H9 (cell line): ENCODE data around the gene FNIP1. TPM values are rescaled to one million over a fixed set of nuclear protein-coding genes. Genes with fewer than 3 reads are reported as not detected.

Experiments used
- DNase-seq: peaks from one replicate; pipeline ENCODE4 v3.0.0-alpha.2; 2017
- H2AFZ ChIP-seq: one replicate; pipeline ENCODE4 v1.6.1; 2013; ENCODE audit warnings: mild to moderate bottlenecking, low read length, control low read depth, moderate library complexity
- H2AK5ac ChIP-seq: 2 replicates; pipeline ENCODE4 v1.6.1; 2013; ENCODE audit warnings: low read length, control low read depth, mixed read lengths; ENCODE audit not compliant: insufficient read length
- H2BK120ac ChIP-seq: one replicate; pipeline ENCODE4 v1.6.1; 2013; ENCODE audit warnings: low read depth, mild to moderate bottlenecking, low read length, control low read depth, inconsistent platforms; ENCODE audit not compliant: poor library complexity, severe bottlenecking
- H2BK12ac ChIP-seq: 2 replicates; pipeline ENCODE4 v1.6.1; 2013; ENCODE audit warnings: low read length, control low read depth, mixed read lengths, low read depth; ENCODE audit not compliant: insufficient read length
- H2BK15ac ChIP-seq: 2 replicates; pipeline ENCODE4 v1.6.1; 2013; ENCODE audit warnings: low read depth, low read length, control low read depth
- H2BK20ac ChIP-seq: one replicate; pipeline ENCODE4 v1.6.1; 2013; ENCODE audit warnings: low read depth, mild to moderate bottlenecking, low read length, control low read depth, inconsistent platforms; ENCODE audit not compliant: poor library complexity, severe bottlenecking
- H2BK5ac ChIP-seq: 2 replicates; pipeline ENCODE4 v1.6.1; 2013; ENCODE audit warnings: low read length, control low read depth, mixed read lengths; ENCODE audit not compliant: insufficient read length
- H3K14ac ChIP-seq: 2 replicates; pipeline ENCODE4 v1.6.1; 2013; ENCODE audit warnings: low read length, control low read depth; ENCODE audit not compliant: insufficient read depth
- H3K18ac ChIP-seq: 2 replicates; pipeline ENCODE4 v1.6.1; 2013; ENCODE audit warnings: low read depth, mild to moderate bottlenecking, mixed read lengths, low read length, control low read depth; ENCODE audit not compliant: insufficient read length
- H3K23ac ChIP-seq: 2 replicates; pipeline ENCODE4 v1.6.1; 2013; ENCODE audit warnings: low read length, control low read depth, mixed read lengths, low read depth; ENCODE audit not compliant: insufficient read length
- H3K23me2 ChIP-seq: 2 replicates; pipeline ENCODE4 v1.6.1; 2013; ENCODE audit warnings: low read depth, mild to moderate bottlenecking, mixed read lengths, low read length, control low read depth; ENCODE audit not compliant: insufficient read length, poor library complexity, severe bottlenecking
- H3K27ac ChIP-seq: 2 replicates; pipeline ENCODE4 v1.5.1; 2013; ENCODE audit warnings: low read length, control low read depth, mixed read lengths, low read depth; ENCODE audit not compliant: insufficient read length
- H3K27me3 ChIP-seq: 2 replicates; pipeline ENCODE4 v1.6.1; 2013; ENCODE audit warnings: low read length, control low read depth, inconsistent platforms; ENCODE audit not compliant: insufficient read depth
- H3K4ac ChIP-seq: 2 replicates; pipeline ENCODE4 v1.6.1; 2013; ENCODE audit warnings: low read depth, mild to moderate bottlenecking, control low read depth, inconsistent platforms, low read length, moderate library complexity
- H3K4me1 ChIP-seq: 2 replicates; pipeline ENCODE4 v1.6.1; 2013; ENCODE audit warnings: low read length, control low read depth, inconsistent platforms; ENCODE audit not compliant: insufficient read depth
- H3K4me2 ChIP-seq: 2 replicates; pipeline ENCODE4 v1.6.1; 2013; ENCODE audit warnings: low read length, control low read depth, mixed read lengths; ENCODE audit not compliant: insufficient read length, insufficient read depth
- H3K56ac ChIP-seq: 2 replicates; pipeline ENCODE4 v1.6.1; 2013; ENCODE audit warnings: low read depth, mild to moderate bottlenecking, mixed read lengths, low read length, control low read depth; ENCODE audit not compliant: insufficient read length
- H3K79me1 ChIP-seq: 2 replicates; pipeline ENCODE4 v1.6.1; 2013; ENCODE audit warnings: low read depth, mild to moderate bottlenecking, moderate library complexity, low read length, control low read depth, inconsistent platforms; ENCODE audit not compliant: insufficient read depth, poor library complexity, severe bottlenecking
- H3K79me2 ChIP-seq: 2 replicates; pipeline ENCODE4 v1.6.1; 2013; ENCODE audit warnings: low read length, control low read depth, inconsistent platforms; ENCODE audit not compliant: insufficient read depth
- H3K9ac ChIP-seq: 2 replicates; pipeline ENCODE4 v1.6.1; 2013; ENCODE audit warnings: low read length, control low read depth, mixed read lengths; ENCODE audit not compliant: insufficient read length; ENCODE audit errors: extremely low read depth
- H3K9me3 ChIP-seq: one replicate; pipeline ENCODE4 v1.6.1; 2013; ENCODE audit warnings: low read depth, low read length, inconsistent platforms; ENCODE audit not compliant: control insufficient read depth
- H3T11ph ChIP-seq: one replicate; pipeline ENCODE4 v1.6.1; 2013; ENCODE audit warnings: mild to moderate bottlenecking, low read length, control low read depth, inconsistent platforms
- H4K20me1 ChIP-seq: one replicate; pipeline ENCODE4 v1.6.1; 2013; ENCODE audit not compliant: control insufficient read depth, insufficient read length, insufficient read depth
- H4K5ac ChIP-seq: 2 replicates; pipeline ENCODE4 v1.6.1; 2013; ENCODE audit warnings: low read depth, mild to moderate bottlenecking, mixed read lengths, low read length, control low read depth; ENCODE audit not compliant: insufficient read length
- H4K8ac ChIP-seq: replicated peaks from 2 replicates; pipeline ENCODE4 v1.6.1; 2013; ENCODE audit warnings: low read length, control low read depth, mixed read lengths, low read depth; ENCODE audit not compliant: insufficient read length
- H4K91ac ChIP-seq: 2 replicates; pipeline ENCODE4 v1.6.1; 2013; ENCODE audit warnings: low read depth, mild to moderate bottlenecking, moderate library complexity, mixed read lengths, low read length, control low read depth; ENCODE audit not compliant: insufficient read length
- H3K27ac Mint-ChIP-seq, 3 experiments: 2 replicates in 2 of 3; 3 replicates in 1 of 3; pipeline ENCODE4 v1.8.0; 2020 to 2021; ENCODE audit warnings: mixed read lengths in 3 of 3, mild to moderate bottlenecking in 1 of 3, moderate library complexity in 1 of 3
- H3K27me3 Mint-ChIP-seq: 2 replicates; pipeline ENCODE4 v1.8.0; 2021; ENCODE audit warnings: low read depth, mild to moderate bottlenecking, moderate library complexity, mixed read lengths
- H3K36me3 Mint-ChIP-seq, 3 experiments: 2 replicates in 2 of 3; 3 replicates in 1 of 3; pipeline ENCODE4 v1.8.0; 2020 to 2021; ENCODE audit warnings: low read depth in 3 of 3, mixed read lengths in 3 of 3; ENCODE audit not compliant: insufficient read depth in 1 of 3
- H3K4me1 Mint-ChIP-seq, 2 experiments: 2 replicates each; pipeline ENCODE4 v1.8.0; 2020; ENCODE audit warnings: mixed read lengths in 2 of 2
- H3K4me3 Mint-ChIP-seq, 2 experiments: 2 replicates in 1 of 2; 3 replicates in 1 of 2; pipeline ENCODE4 v1.8.0; 2020 to 2021; ENCODE audit warnings: mild to moderate bottlenecking in 2 of 2, mixed read lengths in 2 of 2, moderate library complexity in 1 of 2
- H3K9me3 Mint-ChIP-seq, 2 experiments: 2 replicates in 1 of 2; 3 replicates in 1 of 2; pipeline ENCODE4 v1.8.0; 2020; ENCODE audit warnings: mild to moderate bottlenecking in 2 of 2, mixed read lengths in 2 of 2, moderate library complexity in 1 of 2
- CTCF ChIP-seq: fragments of 200-600 bp; sonication (generic); conservative IDR thresholded peaks from 3 replicates; pipeline ENCODE4 v1.8.0; 2021; ENCODE audit warnings: antibody characterized with exemption, mild to moderate bottlenecking
- WGBS: extraction: QIAGEN DNeasy Blood & Tissue Kit; methylation state at CpG from one replicate; pipeline ENCODE4 v1.1.7; 2013; ENCODE audit warnings: missing lambda C conversion rate, low lambda C conversion rate, mixed read lengths; ENCODE audit not compliant: insufficient read length; ENCODE audit errors: extremely low coverage; 5-methylcytosine and 5-hydroxymethylcytosine counted together
- total RNA-seq: library from RNA; stranded (reverse); gene quantifications from 2 replicates; pipeline ENCODE4 v1.2.1, GENCODE V29; 2021

FNIP1 gene
- total RNA-seq, 1 experiment from 2014 or later = 13.4 TPM

GRCh38 chr5:131640043-131640856 is 156.6 kb downstream of the FNIP1 start:
- Histone ChIP-seq H2AK5ac (no peak overlapping the region), H3K27me3 (no peaks in the 10 kb centered on the region), H3K14ac (no peak overlapping the region), H3T11ph (no peak overlapping the region), H3K4ac (no peak overlapping the region), H3K56ac (no peak overlapping the region), H3K23ac (no peak overlapping the region), H2AFZ (no peak overlapping the region), H3K18ac (no peak overlapping the region), H2BK5ac (no peak overlapping the region), H4K91ac (no peak overlapping the region), H3K23me2 (no peaks in the 10 kb centered on the region), H2BK15ac (no peak overlapping the region), H2BK120ac (no peak overlapping the region), H4K20me1 (no peaks in the 10 kb centered on the region), H4K5ac (no peak overlapping the region), H2BK20ac (no peak overlapping the region), H3K79me1 (no peaks in the 10 kb centered on the region), H3K9me3 (no peaks in the 10 kb centered on the region), H3K4me1 (no peaks in the 10 kb centered on the region), H3K27ac (no peak overlapping the region), H4K8ac (no peak overlapping the region), H2BK12ac (no peak overlapping the region), H3K4me2 (no peak overlapping the region), H3K79me2 (no peaks in the 10 kb centered on the region), H3K9ac (no peak overlapping the region)
- DNase-seq = no peak
- TF ChIP-seq CTCF = no peak
- Mint-ChIP-seq H3K27ac (peak overlapping the region in 1 of 3 experiments; percentile 16; a peak in 4 of 7 replicates), H3K4me1 (peaks cover 10% of the 10 kb centered on the region in 2 experiments), H3K9me3 (no peaks in the 10 kb centered on the region), H3K36me3 (no peaks in the 10 kb centered on the region; a peak in 2 of 7 replicates), H3K4me3 (no peak overlapping the region), H3K27me3 (no peaks in the 10 kb centered on the region)
- WGBS = no CpG with 5 or more reads among the region's 5 CpGs
